ENCODE results near the gene PLPPR2. TPM values are rescaled to one million over a fixed set of nuclear protein-coding genes. Genes with fewer than 3 reads are reported as not detected.

The PLPPR2 gene
- total and polyA plus RNA-seq, 4 donors: 9.1 to 35.1 (median 24.3) TPM

- Histone ChIP-seq H3K9me3 (ENCODE audit: control insufficient read depth in 4 of 4, insufficient read depth in 3 of 4, low read length in 3 of 4) (no peaks in the 10 kb centered on the region), H3K27me3 (ENCODE audit: control insufficient read depth in 3 of 3, insufficient read depth in 3 of 3, low read length in 2 of 3) (peaks cover 0 to 4% (median 0%) of the 10 kb centered on the region in 3 donors), H3K4me3 (no peak overlapping the region), H3K27ac (ENCODE audit: low read depth in 1 of 2, low read length in 1 of 2) (no peak overlapping the region), H3K36me3 (ENCODE audit: control insufficient read depth in 4 of 4, insufficient read depth in 4 of 4, low read length in 4 of 4) (peaks cover 0 to 26% (median 6%) of the 10 kb centered on the region in 4 donors), H3K4me1 (ENCODE audit: control insufficient read depth in 5 of 5, insufficient read depth in 5 of 5, low read length in 5 of 5) (peaks cover 0 to 16% (median 6%) of the 10 kb centered on the region in 5 donors), H3K9ac (ENCODE audit: insufficient read depth in 1 of 2, low read length in 2 of 2) (no peak overlapping the region)
- 91 to 93% methylated on average over 11 of the region's 11 CpGs for WGBS, 2 donors
- TF ChIP-seq, protein P1, sequence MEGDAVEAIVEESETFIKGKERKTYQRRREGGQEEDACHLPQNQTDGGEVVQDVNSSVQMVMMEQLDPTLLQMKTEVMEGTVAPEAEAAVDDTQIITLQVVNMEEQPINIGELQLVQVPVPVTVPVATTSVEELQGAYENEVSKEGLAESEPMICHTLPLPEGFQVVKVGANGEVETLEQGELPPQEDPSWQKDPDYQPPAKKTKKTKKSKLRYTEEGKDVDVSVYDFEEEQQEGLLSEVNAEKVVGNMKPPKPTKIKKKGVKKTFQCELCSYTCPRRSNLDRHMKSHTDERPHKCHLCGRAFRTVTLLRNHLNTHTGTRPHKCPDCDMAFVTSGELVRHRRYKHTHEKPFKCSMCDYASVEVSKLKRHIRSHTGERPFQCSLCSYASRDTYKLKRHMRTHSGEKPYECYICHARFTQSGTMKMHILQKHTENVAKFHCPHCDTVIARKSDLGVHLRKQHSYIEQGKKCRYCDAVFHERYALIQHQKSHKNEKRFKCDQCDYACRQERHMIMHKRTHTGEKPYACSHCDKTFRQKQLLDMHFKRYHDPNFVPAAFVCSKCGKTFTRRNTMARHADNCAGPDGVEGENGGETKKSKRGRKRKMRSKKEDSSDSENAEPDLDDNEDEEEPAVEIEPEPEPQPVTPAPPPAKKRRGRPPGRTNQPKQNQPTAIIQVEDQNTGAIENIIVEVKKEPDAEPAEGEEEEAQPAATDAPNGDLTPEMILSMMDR (IDR thresholded peaks at IDR 0.05; ENCODE audit: control extremely low read depth, extremely low read depth): no peak
- no peak for ATAC-seq (ENCODE audit: insufficient read depth, low FRiP score)
- no peak for DNase-seq
Measured at GRCh38 chr19:11359421-11359820, 4.2 kb downstream of the PLPPR2 start.

DNA sequence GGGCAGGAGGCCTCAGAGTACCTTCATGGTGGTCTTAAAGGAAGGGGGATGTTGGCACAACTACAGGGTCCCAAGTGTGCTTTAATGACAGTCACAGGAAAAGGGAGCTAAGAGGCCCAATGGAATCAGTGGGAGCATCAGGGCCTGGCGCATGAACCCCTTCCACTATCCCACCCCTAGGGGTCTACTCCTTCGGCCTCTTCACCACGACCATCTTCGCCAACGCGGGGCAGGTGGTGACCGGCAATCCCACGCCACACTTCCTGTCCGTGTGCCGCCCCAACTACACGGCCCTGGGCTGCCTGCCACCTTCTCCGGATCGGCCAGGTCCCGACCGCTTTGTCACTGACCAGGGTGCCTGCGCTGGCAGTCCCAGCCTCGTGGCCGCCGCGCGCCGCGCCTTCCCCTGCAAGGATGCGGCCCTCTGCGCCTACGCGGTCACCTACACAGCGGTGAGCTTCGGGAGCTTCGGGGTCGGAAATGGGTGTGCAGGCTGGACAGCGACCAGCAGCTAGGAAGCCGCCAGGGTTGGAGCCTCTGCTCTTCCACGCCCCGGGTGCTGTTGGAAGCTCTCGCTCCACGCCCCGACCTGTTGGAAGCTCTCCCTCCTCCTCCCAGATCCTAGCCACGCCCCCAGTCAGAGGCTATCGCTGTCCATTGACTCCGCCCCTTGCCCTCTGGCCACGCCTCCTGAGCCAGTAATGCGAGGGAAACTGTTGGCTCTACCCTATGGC lies 6.0 kb downstream of the PLPPR2 start:
- ATAC-seq (ENCODE audit: insufficient read depth, low FRiP score) (peak; percentile 45), DNase-seq (peak in 2 of 3 donors; percentile 37 to 57)
- Histone ChIP-seq H3K27me3 (ENCODE audit: control insufficient read depth in 3 of 3, insufficient read depth in 3 of 3, low read length in 2 of 3) (peaks cover 0 to 4% (median 0%) of the 10 kb centered on the region in 3 donors), H3K9me3 (ENCODE audit: control insufficient read depth in 4 of 4, insufficient read depth in 3 of 4, low read length in 3 of 4) (peaks cover 0 to 1% (median 0%) of the 10 kb centered on the region in 4 donors), H3K27ac (ENCODE audit: low read depth in 1 of 2, low read length in 1 of 2) (no peak overlapping the region), H3K9ac (ENCODE audit: insufficient read depth in 1 of 2, low read length in 2 of 2) (no peak overlapping the region), H3K4me3 (no peak overlapping the region), H3K4me1 (ENCODE audit: control insufficient read depth in 5 of 5, insufficient read depth in 5 of 5, low read length in 5 of 5) (peaks cover 0 to 10% (median 4%) of the 10 kb centered on the region in 5 donors), H3K36me3 (ENCODE audit: control insufficient read depth in 4 of 4, insufficient read depth in 4 of 4, low read length in 4 of 4) (peaks cover 0 to 37% (median 11%) of the 10 kb centered on the region in 4 donors)
- 65 to 79% methylated on average over 43 of the region's 43 CpGs for WGBS, 2 donors
- TF ChIP-seq, protein P1 (IDR thresholded peaks at IDR 0.05; ENCODE audit: control extremely low read depth, extremely low read depth): no peak

GRCh38 chr19:11361771-11362731 lies 6.8 kb downstream of the PLPPR2 start:
- peaks cover 0 to 1% (median 0%) of the 10 kb centered on the region in 5 donors for H3K4me1 ChIP-seq (ENCODE audit: control insufficient read depth in 5 of 5, insufficient read depth in 5 of 5, low read length in 5 of 5)
- H3K9me3 ChIP-seq (ENCODE audit: control insufficient read depth in 4 of 4, insufficient read depth in 3 of 4, low read length in 3 of 4): peaks cover 0 to 1% (median 0%) of the 10 kb centered on the region in 4 donors
- no peak for ATAC-seq (ENCODE audit: insufficient read depth, low FRiP score)
- no peak for DNase-seq
- H3K4me3 ChIP-seq: no peak overlapping the region
- H3K9ac ChIP-seq (ENCODE audit: insufficient read depth in 1 of 2, low read length in 2 of 2): no peak overlapping the region
- no peak overlapping the region for H3K27ac ChIP-seq (ENCODE audit: low read depth in 1 of 2, low read length in 1 of 2)
- H3K27me3 ChIP-seq (ENCODE audit: control insufficient read depth in 3 of 3, insufficient read depth in 3 of 3, low read length in 2 of 3): peaks cover 0 to 4% (median 0%) of the 10 kb centered on the region in 3 donors
- 89 to 93% methylated on average over 35 of the region's 35 CpGs for WGBS, 2 donors
- TF ChIP-seq, protein P1 (IDR thresholded peaks at IDR 0.05; ENCODE audit: control extremely low read depth, extremely low read depth): no peak
- H3K36me3 ChIP-seq (ENCODE audit: control insufficient read depth in 4 of 4, insufficient read depth in 4 of 4, low read length in 4 of 4): peaks cover 0 to 37% (median 11%) of the 10 kb centered on the region in 4 donors
